ENCODE results near the gene CAMSAP1.
"Not testable (repeated sequence)": the region's sequence is repeated elsewhere in the genome, so short reads cannot be mapped to it uniquely, and the experiment has no call there.

Gene CAMSAP1

DNA sequence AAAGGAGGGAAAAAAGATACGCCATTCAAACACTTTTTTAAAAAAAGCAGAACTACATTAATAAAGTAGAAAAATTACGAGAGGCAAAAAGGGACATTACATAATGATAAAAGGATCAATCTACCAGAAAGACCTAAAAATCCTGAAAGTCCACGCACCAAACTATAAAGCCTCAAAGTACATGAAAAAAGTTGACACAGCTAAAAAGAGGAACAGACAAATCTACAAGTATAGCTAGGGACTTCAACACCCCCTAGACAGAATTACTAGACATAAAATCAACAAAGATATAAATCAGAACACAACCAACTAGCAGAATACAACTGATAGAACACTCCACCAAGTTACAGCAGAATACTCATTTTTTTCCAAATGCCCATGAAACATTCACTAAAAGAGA is 11.1 kb downstream of the CAMSAP1 start:
- no peak for ATAC-seq
- TF ChIP-seq TOX (CRISPR knock-in tag; IDR thresholded peaks at IDR 0.05; ENCODE audit: borderline replicate concordance) (no peak), ZNF8 (CRISPR knock-in tag; IDR thresholded peaks at IDR 0.05) (no peak), ISL1 (CRISPR knock-in tag; IDR thresholded peaks at IDR 0.05) (no peak), ZC3H10 (CRISPR knock-in tag; IDR thresholded peaks at IDR 0.05) (no peak), GLIS3 (CRISPR knock-in tag; IDR thresholded peaks at IDR 0.05) (no peak), TCF4 (CRISPR knock-in tag; IDR thresholded peaks at IDR 0.05; ENCODE audit: borderline replicate concordance) (no peak), ZFP30 (CRISPR knock-in tag; IDR thresholded peaks at IDR 0.05) (no peak), CSDC2 (CRISPR knock-in tag; IDR thresholded peaks at IDR 0.05) (no peak), SNAI2 (CRISPR knock-in tag; IDR thresholded peaks at IDR 0.05) (no peak), PPARA (CRISPR knock-in tag; IDR thresholded peaks at IDR 0.05; ENCODE audit: borderline replicate concordance) (no peak), ZFP3 (CRISPR knock-in tag; IDR thresholded peaks at IDR 0.05) (no peak), RARB (CRISPR knock-in tag; IDR thresholded peaks at IDR 0.05) (no peak), ARNTL (CRISPR knock-in tag; IDR thresholded peaks at IDR 0.05; ENCODE audit: borderline replicate concordance, low read depth) (no peak)
- TF ChIP-seq, protein P1, sequence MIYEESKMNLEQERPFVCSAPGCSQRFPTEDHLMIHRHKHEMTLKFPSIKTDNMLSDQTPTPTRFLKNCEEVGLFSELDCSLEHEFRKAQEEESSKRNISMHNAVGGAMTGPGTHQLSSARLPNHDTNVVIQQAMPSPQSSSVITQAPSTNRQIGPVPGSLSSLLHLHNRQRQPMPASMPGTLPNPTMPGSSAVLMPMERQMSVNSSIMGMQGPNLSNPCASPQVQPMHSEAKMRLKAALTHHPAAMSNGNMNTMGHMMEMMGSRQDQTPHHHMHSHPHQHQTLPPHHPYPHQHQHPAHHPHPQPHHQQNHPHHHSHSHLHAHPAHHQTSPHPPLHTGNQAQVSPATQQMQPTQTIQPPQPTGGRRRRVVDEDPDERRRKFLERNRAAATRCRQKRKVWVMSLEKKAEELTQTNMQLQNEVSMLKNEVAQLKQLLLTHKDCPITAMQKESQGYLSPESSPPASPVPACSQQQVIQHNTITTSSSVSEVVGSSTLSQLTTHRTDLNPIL (CRISPR knock-in tag; IDR thresholded peaks at IDR 0.05; ENCODE audit: low read depth) = no peak
- TF ChIP-seq, protein P2, sequence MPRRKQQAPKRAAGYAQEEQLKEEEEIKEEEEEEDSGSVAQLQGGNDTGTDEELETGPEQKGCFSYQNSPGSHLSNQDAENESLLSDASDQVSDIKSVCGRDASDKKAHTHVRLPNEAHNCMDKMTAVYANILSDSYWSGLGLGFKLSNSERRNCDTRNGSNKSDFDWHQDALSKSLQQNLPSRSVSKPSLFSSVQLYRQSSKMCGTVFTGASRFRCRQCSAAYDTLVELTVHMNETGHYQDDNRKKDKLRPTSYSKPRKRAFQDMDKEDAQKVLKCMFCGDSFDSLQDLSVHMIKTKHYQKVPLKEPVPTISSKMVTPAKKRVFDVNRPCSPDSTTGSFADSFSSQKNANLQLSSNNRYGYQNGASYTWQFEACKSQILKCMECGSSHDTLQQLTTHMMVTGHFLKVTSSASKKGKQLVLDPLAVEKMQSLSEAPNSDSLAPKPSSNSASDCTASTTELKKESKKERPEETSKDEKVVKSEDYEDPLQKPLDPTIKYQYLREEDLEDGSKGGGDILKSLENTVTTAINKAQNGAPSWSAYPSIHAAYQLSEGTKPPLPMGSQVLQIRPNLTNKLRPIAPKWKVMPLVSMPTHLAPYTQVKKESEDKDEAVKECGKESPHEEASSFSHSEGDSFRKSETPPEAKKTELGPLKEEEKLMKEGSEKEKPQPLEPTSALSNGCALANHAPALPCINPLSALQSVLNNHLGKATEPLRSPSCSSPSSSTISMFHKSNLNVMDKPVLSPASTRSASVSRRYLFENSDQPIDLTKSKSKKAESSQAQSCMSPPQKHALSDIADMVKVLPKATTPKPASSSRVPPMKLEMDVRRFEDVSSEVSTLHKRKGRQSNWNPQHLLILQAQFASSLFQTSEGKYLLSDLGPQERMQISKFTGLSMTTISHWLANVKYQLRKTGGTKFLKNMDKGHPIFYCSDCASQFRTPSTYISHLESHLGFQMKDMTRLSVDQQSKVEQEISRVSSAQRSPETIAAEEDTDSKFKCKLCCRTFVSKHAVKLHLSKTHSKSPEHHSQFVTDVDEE (CRISPR knock-in tag; IDR thresholded peaks at IDR 0.05) = no peak
- TF ChIP-seq, protein P3, sequence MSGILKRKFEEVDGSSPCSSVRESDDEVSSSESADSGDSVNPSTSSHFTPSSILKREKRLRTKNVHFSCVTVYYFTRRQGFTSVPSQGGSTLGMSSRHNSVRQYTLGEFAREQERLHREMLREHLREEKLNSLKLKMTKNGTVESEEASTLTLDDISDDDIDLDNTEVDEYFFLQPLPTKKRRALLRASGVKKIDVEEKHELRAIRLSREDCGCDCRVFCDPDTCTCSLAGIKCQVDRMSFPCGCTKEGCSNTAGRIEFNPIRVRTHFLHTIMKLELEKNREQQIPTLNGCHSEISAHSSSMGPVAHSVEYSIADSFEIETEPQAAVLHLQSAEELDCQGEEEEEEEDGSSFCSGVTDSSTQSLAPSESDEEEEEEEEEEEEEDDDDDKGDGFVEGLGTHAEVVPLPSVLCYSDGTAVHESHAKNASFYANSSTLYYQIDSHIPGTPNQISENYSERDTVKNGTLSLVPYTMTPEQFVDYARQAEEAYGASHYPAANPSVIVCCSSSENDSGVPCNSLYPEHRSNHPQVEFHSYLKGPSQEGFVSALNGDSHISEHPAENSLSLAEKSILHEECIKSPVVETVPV (CRISPR knock-in tag; IDR thresholded peaks at IDR 0.05) = no peak
- TF ChIP-seq, protein P4, sequence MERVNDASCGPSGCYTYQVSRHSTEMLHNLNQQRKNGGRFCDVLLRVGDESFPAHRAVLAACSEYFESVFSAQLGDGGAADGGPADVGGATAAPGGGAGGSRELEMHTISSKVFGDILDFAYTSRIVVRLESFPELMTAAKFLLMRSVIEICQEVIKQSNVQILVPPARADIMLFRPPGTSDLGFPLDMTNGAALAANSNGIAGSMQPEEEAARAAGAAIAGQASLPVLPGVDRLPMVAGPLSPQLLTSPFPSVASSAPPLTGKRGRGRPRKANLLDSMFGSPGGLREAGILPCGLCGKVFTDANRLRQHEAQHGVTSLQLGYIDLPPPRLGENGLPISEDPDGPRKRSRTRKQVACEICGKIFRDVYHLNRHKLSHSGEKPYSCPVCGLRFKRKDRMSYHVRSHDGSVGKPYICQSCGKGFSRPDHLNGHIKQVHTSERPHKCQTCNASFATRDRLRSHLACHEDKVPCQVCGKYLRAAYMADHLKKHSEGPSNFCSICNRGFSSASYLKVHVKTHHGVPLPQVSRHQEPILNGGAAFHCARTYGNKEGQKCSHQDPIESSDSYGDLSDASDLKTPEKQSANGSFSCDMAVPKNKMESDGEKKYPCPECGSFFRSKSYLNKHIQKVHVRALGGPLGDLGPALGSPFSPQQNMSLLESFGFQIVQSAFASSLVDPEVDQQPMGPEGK (CRISPR knock-in tag; IDR thresholded peaks at IDR 0.05; ENCODE audit: borderline replicate concordance) = no peak

DNA sequence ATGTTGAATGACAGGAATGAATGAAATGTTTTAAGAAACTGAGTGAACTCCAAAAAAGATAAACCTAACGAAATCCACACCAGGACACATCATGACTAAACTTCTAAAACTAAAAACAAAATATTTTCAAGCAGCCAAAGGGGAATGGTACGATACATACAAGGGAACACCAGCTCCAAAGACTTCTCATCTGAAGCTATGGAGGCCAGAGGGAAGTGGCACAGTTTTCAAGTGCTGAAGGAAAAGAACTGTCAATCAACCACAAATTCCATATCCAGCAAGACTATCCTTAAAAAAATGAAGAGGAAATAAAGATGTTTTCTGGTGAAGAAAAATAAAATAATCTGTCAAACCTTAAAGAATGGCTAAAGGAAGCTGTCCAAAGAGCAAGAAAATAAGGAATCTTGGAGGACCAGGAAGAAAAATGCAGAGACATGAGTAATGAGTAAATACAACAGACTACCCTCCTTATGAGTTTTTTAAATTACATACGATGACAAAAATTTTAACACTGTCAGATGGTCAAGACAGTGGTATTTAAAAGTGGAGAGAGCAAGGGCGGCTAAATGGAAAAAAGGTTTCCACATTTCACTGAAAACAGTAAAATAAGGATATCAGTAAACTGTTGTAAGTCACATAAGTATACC is 12.0 kb downstream of the CAMSAP1 start:
- no peak for ATAC-seq
- TF ChIP-seq TCF4 (CRISPR knock-in tag; IDR thresholded peaks at IDR 0.05; ENCODE audit: borderline replicate concordance) = no peak
- TF ChIP-seq ARNTL (CRISPR knock-in tag; IDR thresholded peaks at IDR 0.05; ENCODE audit: borderline replicate concordance, low read depth) = no peak
- no peak for TF ChIP-seq ZNF565 (CRISPR knock-in tag; conservative IDR thresholded peaks at IDR 0.05; ENCODE audit: low read depth)
- TF ChIP-seq ZFP30 (CRISPR knock-in tag; IDR thresholded peaks at IDR 0.05) = no peak
- TF ChIP-seq ZFP3 (CRISPR knock-in tag; IDR thresholded peaks at IDR 0.05) = no peak
- TF ChIP-seq GLIS3 (CRISPR knock-in tag; IDR thresholded peaks at IDR 0.05) = no peak
- TF ChIP-seq TOX (CRISPR knock-in tag; IDR thresholded peaks at IDR 0.05; ENCODE audit: borderline replicate concordance) = no peak
- no peak for TF ChIP-seq CSDC2 (CRISPR knock-in tag; IDR thresholded peaks at IDR 0.05)
- TF ChIP-seq, protein P2 (CRISPR knock-in tag; IDR thresholded peaks at IDR 0.05) = no peak

DNA sequence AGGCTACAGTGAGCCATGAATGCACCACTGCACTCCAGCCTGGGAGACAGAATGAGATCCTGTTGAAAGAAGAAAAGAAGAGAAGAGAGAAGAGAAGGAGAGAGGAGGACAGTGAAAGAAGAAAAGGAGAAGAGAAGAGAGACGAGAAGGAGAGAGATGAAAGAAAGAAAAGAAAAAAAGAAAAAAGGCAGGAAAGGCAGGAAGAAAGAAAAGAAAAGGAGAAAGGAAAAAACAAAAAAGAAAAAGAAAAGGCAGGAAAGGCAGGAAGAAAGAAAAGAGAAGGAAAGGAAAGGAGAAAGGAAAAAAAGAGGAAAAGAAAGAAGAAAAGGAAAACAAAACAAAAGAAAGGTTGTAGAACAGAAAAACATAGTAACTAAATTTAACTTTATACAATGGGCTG is 14.2 kb downstream of the CAMSAP1 start:
- TF ChIP-seq, protein P4 (CRISPR knock-in tag; IDR thresholded peaks at IDR 0.05; ENCODE audit: borderline replicate concordance) = no peak
- TF ChIP-seq ESRRG (CRISPR knock-in tag; IDR thresholded peaks at IDR 0.05) (no peak), RARB (CRISPR knock-in tag; IDR thresholded peaks at IDR 0.05) (no peak), ZFP3 (CRISPR knock-in tag; IDR thresholded peaks at IDR 0.05) (no peak)
- ATAC-seq = no peak

DNA sequence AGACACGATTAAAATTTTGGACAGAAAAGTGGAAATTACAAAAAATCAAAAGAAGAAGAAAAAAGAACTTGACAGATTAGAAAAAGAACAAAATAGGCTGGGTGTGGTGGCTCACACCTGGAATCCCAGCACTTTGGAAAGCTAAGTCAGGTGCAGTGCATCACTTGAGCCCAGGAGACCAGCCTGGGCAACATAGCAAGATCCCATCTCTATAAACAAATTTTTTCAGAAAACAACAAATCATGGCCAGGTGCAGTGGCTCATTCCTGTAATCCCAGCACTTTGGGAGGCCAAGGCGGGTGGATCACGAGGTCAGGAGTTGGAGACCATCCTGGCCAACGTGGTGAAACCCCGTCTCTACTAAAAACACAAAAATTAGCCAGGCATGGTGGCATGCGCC is 15.0 kb downstream of the CAMSAP1 start:
- ATAC-seq = not testable (repeated sequence)

Measured in SK-N-SH treated with all-trans-retinoic acid at 6 μM for 48 hours (cell line).